HG03460 (cell line): ENCODE measurements around the gene MET.
A peak's percentile ranks its signal among the peaks of the same experiment; 100 is the strongest.
"Not testable (repeated sequence)": the region's sequence is repeated elsewhere in the genome, so short reads cannot be mapped to it uniquely, and the experiment has no call there.

Source experiments
- ATAC-seq: cut with Tn5 transposase; IDR thresholded peaks from one replicate; pipeline ENCODE4 v1.9.1; 2021; ENCODE audit not compliant: unreplicated experiment

Gene MET

GRCh38 chr7:116671681-116672595, at the start of gene MET:
MET (plus strand) TSS chr7:116672196; CDS start chr7:116699085, 26,889 bp downstream.
- peak; percentile 89 for ATAC-seq

GRCh38 chr7:116626886-116627285, 45.1 kb upstream of the MET start:
- no peak for ATAC-seq

- ATAC-seq, result no peak
Measured at GRCh38 chr7:116629051-116629463, 42.9 kb upstream of the MET start.

GRCh38 chr7:116630357-116630756, 41.6 kb upstream of the MET start:
- peak; percentile 92 for ATAC-seq

GRCh38 chr7:116630932-116631671, 40.9 kb upstream of the MET start:
- peak; percentile 14 for ATAC-seq

GRCh38 chr7:116631676-116632075, 40.3 kb upstream of the MET start:
- ATAC-seq, result no peak

- ATAC-seq, result no peak
Measured at GRCh38 chr7:116632384-116632783, 39.6 kb upstream of the MET start.

GRCh38 chr7:116633131-116633988, 38.6 kb upstream of the MET start:
- ATAC-seq, result no peak

- ATAC-seq, result no peak
Measured at GRCh38 chr7:116636997-116637396, 35.0 kb upstream of the MET start.

- not testable (repeated sequence) for ATAC-seq
Measured at GRCh38 chr7:116638592-116638991, 33.4 kb upstream of the MET start.

GRCh38 chr7:116641551-116642153, 30.3 kb upstream of the MET start:
- no peak for ATAC-seq

GRCh38 chr7:116643148-116643547, 28.8 kb upstream of the MET start:
- ATAC-seq, result not testable (repeated sequence)

GRCh38 chr7:116644628-116645027, 27.4 kb upstream of the MET start:
- no peak for ATAC-seq

- no peak for ATAC-seq
Measured at GRCh38 chr7:116647290-116647689, 24.7 kb upstream of the MET start.

- no peak for ATAC-seq
Measured at GRCh38 chr7:116647861-116648260, 24.1 kb upstream of the MET start.

- no peak for ATAC-seq
Measured at GRCh38 chr7:116650436-116650835, 21.6 kb upstream of the MET start.

GRCh38 chr7:116652793-116653192, 19.2 kb upstream of the MET start:
- no peak for ATAC-seq

- no peak for ATAC-seq
Measured at GRCh38 chr7:116653204-116653603, 18.8 kb upstream of the MET start.

- ATAC-seq, result no peak
Measured at GRCh38 chr7:116653646-116654045, 18.4 kb upstream of the MET start.

GRCh38 chr7:116659248-116659647, 12.7 kb upstream of the MET start:
- not testable (repeated sequence) for ATAC-seq

- ATAC-seq, result no peak
Measured at GRCh38 chr7:116661865-116662264, 10.1 kb upstream of the MET start.
